ENCODE data around the gene SSMEM1. TPM values are rescaled to one million over a fixed set of nuclear protein-coding genes. Genes with fewer than 3 reads are reported as not detected.

The SSMEM1 gene
- total and polyA plus RNA-seq, 9 of the 15 experiments (the other 6 are each of a cell fraction or from before 2014, with no cell fraction given), result 0.10 to 0.28 (median 0.18) TPM; not detected in 4

DNA sequence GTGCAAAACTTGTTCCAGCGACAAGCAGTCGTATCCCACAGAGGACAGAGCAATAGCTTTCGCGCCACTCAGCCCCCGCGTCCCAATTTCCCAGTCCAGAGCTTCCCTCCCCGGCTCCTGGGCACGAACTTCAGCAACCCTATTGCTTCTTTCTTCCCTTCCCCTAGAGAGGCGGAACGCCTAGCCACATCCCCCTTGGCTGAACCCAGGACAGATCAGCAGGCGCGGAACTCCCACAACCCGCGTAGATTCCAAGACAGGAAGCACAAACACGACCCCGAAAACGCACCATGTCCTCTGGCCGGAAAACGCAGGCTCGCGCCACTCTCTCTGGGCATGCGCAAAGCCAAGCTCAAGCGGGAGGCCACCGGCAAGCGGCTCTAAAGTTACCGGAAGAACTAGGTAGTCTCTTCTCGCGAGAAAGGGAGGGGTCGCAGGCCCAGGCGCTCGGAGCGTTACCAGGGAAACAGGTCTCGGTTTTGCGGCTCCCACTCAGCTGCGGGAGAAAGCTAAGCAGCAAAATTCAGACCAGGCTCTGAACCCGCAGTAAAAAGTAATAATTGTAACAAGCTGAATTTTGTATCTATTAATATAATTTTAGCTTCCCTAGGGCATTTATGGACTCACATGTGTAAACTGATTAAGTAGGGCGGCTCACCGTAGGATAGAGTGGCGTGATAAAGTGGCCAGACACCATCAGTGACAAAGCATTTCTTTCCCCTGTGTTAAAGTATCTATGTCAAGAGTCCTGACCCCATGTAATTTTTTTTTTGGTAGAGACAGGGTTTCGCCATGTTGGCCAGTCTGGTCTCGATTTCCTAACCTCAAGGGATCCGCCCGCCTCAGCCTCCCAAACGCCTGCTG lies 2.3 kb upstream of the SSMEM1 start, which contains the start of gene TMEM209 (continued):
- TF ChIP-seq, protein P1, sequence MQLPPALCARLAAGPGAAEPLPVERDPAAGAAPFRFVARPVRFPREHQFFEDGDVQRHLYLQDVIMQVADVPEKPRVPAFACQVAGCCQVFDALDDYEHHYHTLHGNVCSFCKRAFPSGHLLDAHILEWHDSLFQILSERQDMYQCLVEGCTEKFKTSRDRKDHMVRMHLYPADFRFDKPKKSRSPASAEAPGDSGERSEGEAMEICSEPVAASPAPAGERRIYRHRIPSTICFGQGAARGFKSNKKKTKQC (CRISPR knock-in tag; IDR thresholded peaks at IDR 0.05), result 0 out of 2 replicates have a peak, but pooled peaks have one; percentile 60
- TF ChIP-seq, protein P2, sequence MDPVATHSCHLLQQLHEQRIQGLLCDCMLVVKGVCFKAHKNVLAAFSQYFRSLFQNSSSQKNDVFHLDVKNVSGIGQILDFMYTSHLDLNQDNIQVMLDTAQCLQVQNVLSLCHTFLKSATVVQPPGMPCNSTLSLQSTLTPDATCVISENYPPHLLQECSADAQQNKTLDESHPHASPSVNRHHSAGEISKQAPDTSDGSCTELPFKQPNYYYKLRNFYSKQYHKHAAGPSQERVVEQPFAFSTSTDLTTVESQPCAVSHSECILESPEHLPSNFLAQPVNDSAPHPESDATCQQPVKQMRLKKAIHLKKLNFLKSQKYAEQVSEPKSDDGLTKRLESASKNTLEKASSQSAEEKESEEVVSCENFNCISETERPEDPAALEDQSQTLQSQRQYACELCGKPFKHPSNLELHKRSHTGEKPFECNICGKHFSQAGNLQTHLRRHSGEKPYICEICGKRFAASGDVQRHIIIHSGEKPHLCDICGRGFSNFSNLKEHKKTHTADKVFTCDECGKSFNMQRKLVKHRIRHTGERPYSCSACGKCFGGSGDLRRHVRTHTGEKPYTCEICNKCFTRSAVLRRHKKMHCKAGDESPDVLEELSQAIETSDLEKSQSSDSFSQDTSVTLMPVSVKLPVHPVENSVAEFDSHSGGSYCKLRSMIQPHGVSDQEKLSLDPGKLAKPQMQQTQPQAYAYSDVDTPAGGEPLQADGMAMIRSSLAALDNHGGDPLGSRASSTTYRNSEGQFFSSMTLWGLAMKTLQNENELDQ (CRISPR knock-in tag; IDR thresholded peaks at IDR 0.05; ENCODE audit: borderline replicate concordance), result no peak
- TF ChIP-seq SIN3B (IDR thresholded peaks at IDR 0.05; ENCODE audit: low read depth) (peak; percentile 23; the same call in 1 of the 2 replicates), NFIC (IDR thresholded peaks at IDR 0.05) (peak; percentile 67), FOXA3 (CRISPR knock-in tag; conservative IDR thresholded peaks at IDR 0.05 in 1 of 2, IDR thresholded peaks at IDR 0.05 in 1 of 2) (no peak), HLTF (IDR thresholded peaks at IDR 0.05) (peak; percentile 85; the same call in 1 of the 2 replicates), BRD4 (IDR thresholded peaks at IDR 0.05) (peak; percentile 79; the same call in 1 of the 2 replicates), MCM2 (IDR thresholded peaks at IDR 0.05; ENCODE audit: low read depth) (no peak), TRIM24 (IDR thresholded peaks at IDR 0.05) (peak in 1 of 2 experiments; percentile 67; a peak in 2 of 4 replicates), CBX3 (IDR thresholded peaks at IDR 0.05; ENCODE audit: borderline replicate concordance in 1 of 2, low read length in 2 of 2) (no peak; a peak in 1 of 3 replicates), TEAD4 (IDR thresholded peaks at IDR 0.05; ENCODE audit: low read length) (peak; percentile 59), TEAD4 (CRISPR knock-in tag; IDR thresholded peaks at IDR 0.05; ENCODE audit: borderline replicate concordance) (no peak), PRMT5 (CRISPR knock-in tag; IDR thresholded peaks at IDR 0.05) (no peak), NFRKB (IDR thresholded peaks at IDR 0.05; ENCODE audit: low read depth) (peak; percentile 94), OTX1 (CRISPR knock-in tag; IDR thresholded peaks at IDR 0.05) (peak; percentile 61; the same call in 1 of the 2 replicates)
- TF ChIP-seq, protein P3, sequence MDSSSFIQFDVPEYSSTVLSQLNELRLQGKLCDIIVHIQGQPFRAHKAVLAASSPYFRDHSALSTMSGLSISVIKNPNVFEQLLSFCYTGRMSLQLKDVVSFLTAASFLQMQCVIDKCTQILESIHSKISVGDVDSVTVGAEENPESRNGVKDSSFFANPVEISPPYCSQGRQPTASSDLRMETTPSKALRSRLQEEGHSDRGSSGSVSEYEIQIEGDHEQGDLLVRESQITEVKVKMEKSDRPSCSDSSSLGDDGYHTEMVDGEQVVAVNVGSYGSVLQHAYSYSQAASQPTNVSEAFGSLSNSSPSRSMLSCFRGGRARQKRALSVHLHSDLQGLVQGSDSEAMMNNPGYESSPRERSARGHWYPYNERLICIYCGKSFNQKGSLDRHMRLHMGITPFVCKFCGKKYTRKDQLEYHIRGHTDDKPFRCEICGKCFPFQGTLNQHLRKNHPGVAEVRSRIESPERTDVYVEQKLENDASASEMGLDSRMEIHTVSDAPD (CRISPR knock-in tag; IDR thresholded peaks at IDR 0.05), result no peak
- TF ChIP-seq, protein P4, sequence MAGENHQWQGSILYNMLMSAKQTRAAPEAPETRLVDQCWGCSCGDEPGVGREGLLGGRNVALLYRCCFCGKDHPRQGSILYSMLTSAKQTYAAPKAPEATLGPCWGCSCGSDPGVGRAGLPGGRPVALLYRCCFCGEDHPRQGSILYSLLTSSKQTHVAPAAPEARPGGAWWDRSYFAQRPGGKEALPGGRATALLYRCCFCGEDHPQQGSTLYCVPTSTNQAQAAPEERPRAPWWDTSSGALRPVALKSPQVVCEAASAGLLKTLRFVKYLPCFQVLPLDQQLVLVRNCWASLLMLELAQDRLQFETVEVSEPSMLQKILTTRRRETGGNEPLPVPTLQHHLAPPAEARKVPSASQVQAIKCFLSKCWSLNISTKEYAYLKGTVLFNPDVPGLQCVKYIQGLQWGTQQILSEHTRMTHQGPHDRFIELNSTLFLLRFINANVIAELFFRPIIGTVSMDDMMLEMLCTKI (IDR thresholded peaks at IDR 0.05; ENCODE audit: partially characterized antibody), result no peak
- TF ChIP-seq, protein P5, sequence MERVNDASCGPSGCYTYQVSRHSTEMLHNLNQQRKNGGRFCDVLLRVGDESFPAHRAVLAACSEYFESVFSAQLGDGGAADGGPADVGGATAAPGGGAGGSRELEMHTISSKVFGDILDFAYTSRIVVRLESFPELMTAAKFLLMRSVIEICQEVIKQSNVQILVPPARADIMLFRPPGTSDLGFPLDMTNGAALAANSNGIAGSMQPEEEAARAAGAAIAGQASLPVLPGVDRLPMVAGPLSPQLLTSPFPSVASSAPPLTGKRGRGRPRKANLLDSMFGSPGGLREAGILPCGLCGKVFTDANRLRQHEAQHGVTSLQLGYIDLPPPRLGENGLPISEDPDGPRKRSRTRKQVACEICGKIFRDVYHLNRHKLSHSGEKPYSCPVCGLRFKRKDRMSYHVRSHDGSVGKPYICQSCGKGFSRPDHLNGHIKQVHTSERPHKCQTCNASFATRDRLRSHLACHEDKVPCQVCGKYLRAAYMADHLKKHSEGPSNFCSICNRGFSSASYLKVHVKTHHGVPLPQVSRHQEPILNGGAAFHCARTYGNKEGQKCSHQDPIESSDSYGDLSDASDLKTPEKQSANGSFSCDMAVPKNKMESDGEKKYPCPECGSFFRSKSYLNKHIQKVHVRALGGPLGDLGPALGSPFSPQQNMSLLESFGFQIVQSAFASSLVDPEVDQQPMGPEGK (CRISPR knock-in tag; IDR thresholded peaks at IDR 0.05; ENCODE audit: borderline replicate concordance), result peak; percentile 73; the same call in 1 of the 2 replicates
